Mesenchymal stem cell (in vitro differentiated cells and primary cell): ENCODE measurements around the gene SLC2A14. TPM values are rescaled to one million over a fixed set of nuclear protein-coding genes. Genes with fewer than 3 reads are reported as not detected.
"Not testable (repeated sequence)": the region's sequence is repeated elsewhere in the genome, so short reads cannot be mapped to it uniquely, and the experiment has no call there.

Experiments
- DNase-seq: peaks from one replicate; pipeline ENCODE4 v3.0.0-alpha.2; 2013
- H2AFZ ChIP-seq: one replicate; pipeline ENCODE4 v1.6.1; 2013; ENCODE audit warnings: low read depth, mild to moderate bottlenecking, control low read depth, inconsistent platforms, low read length, moderate library complexity
- H2AK5ac ChIP-seq: 2 replicates; pipeline ENCODE4 v1.6.1; 2013; ENCODE audit warnings: low read length, moderate library complexity, mild to moderate bottlenecking, inconsistent platforms; ENCODE audit not compliant: severe bottlenecking
- H2BK120ac ChIP-seq: one replicate; pipeline ENCODE4 v1.6.1; 2013; ENCODE audit warnings: low read depth, mild to moderate bottlenecking, inconsistent platforms, low read length, moderate library complexity
- H2BK12ac ChIP-seq, 2 experiments: one replicate each; pipeline ENCODE4 v1.6.1; 2013; ENCODE audit warnings: inconsistent platforms in 2 of 2, low read length in 2 of 2, mild to moderate bottlenecking in 2 of 2, moderate library complexity in 2 of 2, control low read depth in 1 of 2
- H2BK15ac ChIP-seq: one replicate; pipeline ENCODE4 v1.6.1; 2013; ENCODE audit warnings: mild to moderate bottlenecking, low read depth, inconsistent platforms; ENCODE audit not compliant: poor library complexity, severe bottlenecking
- H2BK5ac ChIP-seq: 2 replicates; pipeline ENCODE4 v1.6.1; 2013; ENCODE audit warnings: low read depth, mild to moderate bottlenecking, low read length, control low read depth, inconsistent platforms; ENCODE audit not compliant: poor library complexity, severe bottlenecking
- H3K14ac ChIP-seq, 2 experiments: one replicate each; pipeline ENCODE4 v1.6.1; 2013; ENCODE audit warnings: inconsistent platforms in 2 of 2, low read length in 2 of 2, control low read depth in 1 of 2, mild to moderate bottlenecking in 1 of 2, moderate library complexity in 1 of 2
- H3K18ac ChIP-seq, 2 experiments: one replicate each; pipeline ENCODE4 v1.6.1; 2013; ENCODE audit warnings: inconsistent platforms in 2 of 2, low read length in 2 of 2, control low read depth in 1 of 2, low read depth in 1 of 2, mild to moderate bottlenecking in 1 of 2
- H3K23ac ChIP-seq, 2 experiments: one replicate each; pipeline ENCODE4 v1.6.1; 2013; ENCODE audit warnings: inconsistent platforms in 2 of 2, low read length in 2 of 2, mild to moderate bottlenecking in 2 of 2, moderate library complexity in 2 of 2, control low read depth in 1 of 2
- H3K27ac ChIP-seq: 2 replicates; pipeline ENCODE4 v1.5.1; 2013; ENCODE audit warnings: mild to moderate bottlenecking, moderate library complexity, low read length, control low read depth, inconsistent platforms; ENCODE audit not compliant: poor library complexity, severe bottlenecking
- H3K27me3 ChIP-seq, 2 experiments: 2 replicates each; pipeline versions ENCODE4 v1.6.1 to v1.7.0; 2013; ENCODE audit warnings: low read length in 2 of 2, mild to moderate bottlenecking in 2 of 2, moderate library complexity in 2 of 2, control low read depth in 1 of 2, inconsistent platforms in 1 of 2; ENCODE audit not compliant: control insufficient read depth in 1 of 2, insufficient read depth in 1 of 2
- H3K36me3 ChIP-seq, 2 experiments: 2 replicates each; pipeline versions ENCODE4 v1.6.1 to v1.7.0; 2013; ENCODE audit warnings: low read length in 2 of 2, control low read depth in 1 of 2, inconsistent platforms in 1 of 2, low read depth in 1 of 2, mild to moderate bottlenecking in 1 of 2; ENCODE audit not compliant: insufficient read depth in 2 of 2, control insufficient read depth in 1 of 2
- H3K4ac ChIP-seq, 2 experiments: one replicate each; pipeline ENCODE4 v1.6.1; 2013; ENCODE audit warnings: inconsistent platforms in 2 of 2, low read length in 2 of 2, mild to moderate bottlenecking in 2 of 2, moderate library complexity in 2 of 2, control low read depth in 1 of 2, low read depth in 1 of 2
- H3K4me1 ChIP-seq: 2 replicates; pipeline ENCODE4 v1.6.1; 2013; ENCODE audit warnings: low read depth, low read length, control low read depth; ENCODE audit not compliant: control insufficient read depth, insufficient read depth
- H3K4me2 ChIP-seq: 2 replicates; pipeline ENCODE4 v1.6.1; 2013; ENCODE audit warnings: low read length, mild to moderate bottlenecking, inconsistent platforms; ENCODE audit not compliant: poor library complexity, severe bottlenecking
- H3K4me3 ChIP-seq, 2 experiments: 2 replicates each; pipeline versions ENCODE4 v1.5.1 to v1.7.0; 2013; ENCODE audit warnings: low read length in 2 of 2, mild to moderate bottlenecking in 2 of 2, control low read depth in 1 of 2, low read depth in 1 of 2; ENCODE audit not compliant: insufficient read depth in 1 of 2
- H3K79me1 ChIP-seq: replicated peaks from 2 replicates; pipeline ENCODE4 v1.6.1; 2013; ENCODE audit warnings: mild to moderate bottlenecking, control low read depth, low read length, inconsistent platforms; ENCODE audit not compliant: poor library complexity, severe bottlenecking
- H3K9ac ChIP-seq: 2 replicates; pipeline ENCODE4 v1.7.0; 2013; ENCODE audit warnings: mild to moderate bottlenecking, low read length, moderate library complexity
- H3K9me3 ChIP-seq: 2 replicates; pipeline ENCODE4 v1.7.0; 2013; ENCODE audit warnings: mild to moderate bottlenecking, low read length; ENCODE audit not compliant: control insufficient read depth
- H4K8ac ChIP-seq: one replicate; pipeline ENCODE4 v1.6.1; 2013; ENCODE audit warnings: inconsistent platforms, mild to moderate bottlenecking, low read length, moderate library complexity
- H4K91ac ChIP-seq: one replicate; pipeline ENCODE4 v1.6.1; 2013; ENCODE audit warnings: mild to moderate bottlenecking, low read length, inconsistent platforms
- WGBS: methylation state at CpG from one replicate; pipeline ENCODE4 v1.1.7; 2013; ENCODE audit warnings: mixed read lengths; 5-methylcytosine and 5-hydroxymethylcytosine counted together
- polyA plus RNA-seq, 2 experiments: library from polyadenylated mRNA; stranded (reverse); fragments of 200-250 nt; gene quantifications; one replicate each; pipeline ENCODE4 v1.2.3, GENCODE V29; 2013

SLC2A14 gene
- polyA plus RNA-seq (2013, experiment 1 of 2) = 1.1 TPM
- 0.96 TPM for polyA plus RNA-seq (2013, experiment 2 of 2)

DNA sequence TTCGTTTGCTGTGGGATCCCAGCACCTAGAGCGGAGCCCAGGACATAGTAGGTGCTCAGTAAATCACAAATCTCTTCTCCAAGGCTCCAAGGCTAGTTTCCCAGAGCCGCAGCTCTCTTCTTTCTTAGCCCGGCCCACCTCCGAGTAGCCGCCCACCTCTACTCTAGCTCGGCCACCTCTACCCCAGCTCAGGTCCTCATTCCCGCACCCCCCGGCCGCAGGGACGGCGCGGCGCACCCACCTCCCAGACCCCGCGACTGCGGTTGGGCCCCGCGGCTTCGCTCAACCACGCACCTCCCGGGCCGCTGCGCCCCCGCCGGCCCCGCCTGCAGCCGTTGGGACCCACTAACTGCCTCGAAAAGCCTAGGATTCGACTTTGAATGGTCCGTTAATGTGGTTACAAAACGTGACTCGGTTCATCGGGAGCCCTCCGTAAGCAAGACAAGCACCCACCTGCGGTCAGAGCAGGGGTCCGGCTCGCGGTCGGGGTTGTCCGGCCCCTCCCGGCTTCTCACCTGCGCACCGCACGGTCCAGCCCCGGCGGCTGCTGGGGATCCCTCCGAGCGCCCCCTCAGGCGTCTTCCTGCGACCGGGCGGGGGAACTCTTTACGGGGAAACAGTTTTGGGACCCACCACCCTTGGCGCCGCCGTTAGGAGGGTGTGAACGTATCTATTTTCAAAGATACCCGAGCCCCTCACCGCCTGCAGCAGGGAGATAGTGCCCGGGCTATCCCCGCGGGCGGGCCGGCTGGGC lies at the start of gene SLC2A14:
Gene SLC2A14 (minus strand): TSS at position 350 of the 754 bp plus-strand sequence. CDS start 3,035 bp downstream, outside the sequence.
- Histone ChIP-seq H3K4ac (no peak within 1 kb of the TSS), H4K8ac (no peak within 1 kb of the TSS), H3K9me3 (no peaks in the 10 kb centered on the region), H3K4me2 (no peak within 1 kb of the TSS), H3K9ac (peak within 1 kb of the TSS; percentile 22), H2BK15ac (peak within 1 kb of the TSS; percentile 28), H3K27ac (no peak within 1 kb of the TSS), H3K36me3 (no peaks in the 10 kb centered on the region), H3K4me1 (no peaks in the 10 kb centered on the region), H3K14ac (no peak within 1 kb of the TSS), H4K91ac (no peak within 1 kb of the TSS), H3K27me3 (peaks cover 0 to 25% of the 10 kb centered on the region in 2 experiments), H2BK5ac (no peak within 1 kb of the TSS), H3K4me3 (peak within 1 kb of the TSS in 1 of 2 experiments; percentile 71), H3K18ac (no peak within 1 kb of the TSS), H3K79me1 (no peaks in the 10 kb centered on the region), H2BK120ac (no peak within 1 kb of the TSS), H2BK12ac (no peak within 1 kb of the TSS), H2AFZ (no peak within 1 kb of the TSS), H2AK5ac (no peak within 1 kb of the TSS), H3K23ac (no peak within 1 kb of the TSS)
- WGBS = 97% methylated on average over 65 of the region's 65 CpGs
- no peak for DNase-seq

DNA sequence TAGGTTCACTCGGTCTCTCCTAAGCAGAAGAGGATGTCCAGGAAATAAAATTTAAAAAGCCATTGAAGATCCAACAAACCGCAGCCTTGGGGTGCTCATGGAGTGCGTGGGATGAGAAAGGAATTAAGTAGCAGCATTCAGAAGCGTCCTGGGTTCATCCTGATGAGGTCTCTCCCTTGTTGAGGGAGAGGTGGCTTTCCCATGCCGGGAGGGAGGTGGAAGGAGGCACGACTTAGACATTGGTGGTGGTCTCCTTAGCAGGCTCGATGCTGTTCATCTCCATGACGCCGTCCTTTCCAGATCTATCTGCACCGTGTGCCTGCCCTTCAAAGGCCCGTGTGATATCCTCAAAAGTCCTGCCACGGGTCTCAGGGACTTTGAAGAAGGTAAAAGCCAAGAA lies 48.5 kb upstream of the SLC2A14 start:
- not testable (repeated sequence) for H3K27me3 ChIP-seq, H3K4me2 ChIP-seq, H2BK120ac ChIP-seq, H3K18ac ChIP-seq, H2AK5ac ChIP-seq, H3K4ac ChIP-seq, H3K23ac ChIP-seq, H3K14ac ChIP-seq, DNase-seq, H3K27ac ChIP-seq, H3K4me3 ChIP-seq, H2AFZ ChIP-seq, H4K91ac ChIP-seq, H3K9me3 ChIP-seq, H4K8ac ChIP-seq, H2BK12ac ChIP-seq, H3K9ac ChIP-seq, H3K79me1 ChIP-seq, H3K4me1 ChIP-seq, H2BK5ac ChIP-seq, H2BK15ac ChIP-seq
- 95% methylated on average over 8 of the region's 12 CpGs for WGBS
- peaks cover 43 to 82% of the 10 kb centered on the region in 2 experiments for H3K36me3 ChIP-seq

DNA sequence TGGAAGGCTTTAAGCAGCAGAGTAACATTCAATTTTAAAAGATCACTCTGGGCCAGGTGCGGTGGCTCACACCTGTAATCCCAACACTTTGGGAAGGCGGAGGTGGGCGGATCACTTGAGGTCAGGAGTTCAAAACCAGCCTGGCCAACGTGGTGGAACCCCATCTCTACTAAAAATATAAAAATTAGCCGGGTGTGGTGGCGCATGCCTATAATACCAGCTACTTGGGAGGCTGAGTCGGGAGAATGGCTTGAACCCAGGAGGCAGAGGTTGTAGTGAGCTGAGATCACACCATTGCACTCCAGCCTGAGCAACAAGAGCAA lies 45.5 kb upstream of the SLC2A14 start:
- H3K14ac ChIP-seq, H3K9me3 ChIP-seq, H4K8ac ChIP-seq, H2BK5ac ChIP-seq, H2BK15ac ChIP-seq, H3K4me3 ChIP-seq, H3K4me1 ChIP-seq, H3K18ac ChIP-seq, H2BK12ac ChIP-seq, H3K9ac ChIP-seq, H2AFZ ChIP-seq, H2AK5ac ChIP-seq, H2BK120ac ChIP-seq, H3K4ac ChIP-seq, H3K23ac ChIP-seq, H4K91ac ChIP-seq, H3K4me2 ChIP-seq, DNase-seq, H3K27me3 ChIP-seq, H3K79me1 ChIP-seq, H3K27ac ChIP-seq: not testable (repeated sequence)
- peaks cover 30 to 57% of the 10 kb centered on the region in 2 experiments for H3K36me3 ChIP-seq
- WGBS = 97% methylated on average over 6 of the region's 7 CpGs

DNA sequence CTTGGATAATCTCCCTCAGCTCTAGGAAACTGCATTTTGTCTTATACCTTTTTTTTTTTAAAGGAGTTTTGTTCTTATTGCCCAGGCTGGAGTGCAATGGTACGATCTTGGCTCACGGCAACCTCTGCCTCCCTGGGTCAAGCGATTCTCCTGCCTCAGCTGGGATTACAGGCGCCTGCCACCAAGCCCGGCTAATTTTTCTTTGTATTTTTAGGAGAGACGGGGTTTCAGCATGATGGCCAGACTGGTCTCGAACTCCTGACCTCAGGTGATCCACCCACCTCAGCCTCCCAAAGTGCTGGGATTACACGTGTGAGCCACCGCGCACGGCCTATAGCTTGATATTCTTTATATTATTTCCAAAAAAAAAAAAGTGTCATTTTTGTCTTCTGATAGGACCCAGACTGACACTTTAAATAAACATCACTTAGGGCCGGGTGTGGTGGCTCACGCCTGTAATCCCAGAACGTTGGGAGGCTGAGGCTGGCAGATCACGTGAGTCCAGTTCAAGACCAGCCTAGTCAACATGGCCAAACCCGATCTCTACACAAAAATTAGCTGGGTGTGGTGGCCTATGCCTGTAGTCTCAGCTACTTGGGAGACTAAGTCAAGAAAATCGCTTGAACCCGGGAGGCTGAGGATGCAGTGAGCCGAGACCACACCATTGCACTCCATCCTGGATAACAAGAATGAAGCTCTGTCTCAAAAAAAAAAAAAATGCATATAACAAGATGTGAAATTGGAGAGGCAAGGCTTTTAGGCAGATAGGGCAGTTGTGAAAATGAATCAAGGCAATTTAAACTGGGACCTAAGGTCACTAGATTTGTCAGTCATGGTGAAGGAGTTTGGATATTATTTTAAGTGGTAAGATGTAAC lies 44.9 kb upstream of the SLC2A14 start:
- Histone ChIP-seq H3K79me1 (peaks cover 6% of the 10 kb centered on the region), H3K27me3 (no peaks in the 10 kb centered on the region), H3K9ac (no peak overlapping the region), H4K91ac (no peak overlapping the region), H3K4me2 (no peak overlapping the region), H3K4ac (no peak overlapping the region), H3K14ac (no peak overlapping the region), H3K18ac (no peak overlapping the region), H2BK120ac (no peak overlapping the region), H3K23ac (no peak overlapping the region), H2AK5ac (no peak overlapping the region), H3K4me1 (no peaks in the 10 kb centered on the region), H2BK5ac (no peak overlapping the region), H2AFZ (no peak overlapping the region), H2BK15ac (no peak overlapping the region), H2BK12ac (no peak overlapping the region), H3K9me3 (no peaks in the 10 kb centered on the region), H3K36me3 (peaks cover 25 to 51% of the 10 kb centered on the region in 2 experiments), H3K4me3 (no peak overlapping the region), H3K27ac (no peak overlapping the region), H4K8ac (no peak overlapping the region)
- peak; percentile 45 for DNase-seq
- 91% methylated on average over 11 of the region's 19 CpGs for WGBS
